Activated T-cell treated with anti-CD3 and anti-CD28 coated beads, Interleukin-2, amount 50 U/mL, for 4 hours (primary cell): ENCODE data around the gene CASP4. TPM values are rescaled to one million over a fixed set of nuclear protein-coding genes. Genes with fewer than 3 reads are reported as not detected.
"Not testable (repeated sequence)": the region's sequence is repeated elsewhere in the genome, so short reads cannot be mapped to it uniquely, and the experiment has no call there.

Experiments used
- ATAC-seq, 2 donors: fragments of 200-7000 bp; cut with Tn5 transposase; one replicate each; pipeline ENCODE4 v1.10.0; 2021
- DNase-seq: peaks from one replicate; pipeline ENCODE4 v3.0.0-alpha.2; 2020
- H3K27me3 Mint-ChIP-seq: one replicate; pipeline ENCODE4 v1.8.0; 2021; ENCODE audit warnings: low read depth, mixed read lengths
- H3K36me3 Mint-ChIP-seq: one replicate; pipeline ENCODE4 v1.8.0; 2022; ENCODE audit warnings: mixed read lengths; ENCODE audit not compliant: insufficient read depth
- H3K4me1 Mint-ChIP-seq: one replicate; pipeline ENCODE4 v1.8.0; 2021; ENCODE audit warnings: low read depth, mixed read lengths
- H3K4me3 Mint-ChIP-seq: one replicate; pipeline ENCODE4 v1.8.0; 2021; ENCODE audit warnings: mild to moderate bottlenecking, moderate library complexity, mixed read lengths
- H3K9me3 Mint-ChIP-seq: one replicate; pipeline ENCODE4 v1.8.0; 2021; ENCODE audit warnings: mixed read lengths
- total RNA-seq, 3 donors: library from RNA; stranded (reverse); gene quantifications; one replicate each; pipeline ENCODE4 v1.2.1, GENCODE V29; 2021

CASP4 gene
- total RNA-seq, 3 donors from 2014 or later = 46.0 to 64.1 (median 59.1) TPM

GRCh38 chr11:104970756-104971155 is 2.4 kb upstream of the CASP4 start:
- H3K36me3 Mint-ChIP-seq = no peaks in the 10 kb centered on the region
- peaks cover 25% of the 10 kb centered on the region for H3K4me1 Mint-ChIP-seq
- H3K4me3 Mint-ChIP-seq = no peak overlapping the region
- no peaks in the 10 kb centered on the region for H3K27me3 Mint-ChIP-seq
- peaks cover 27% of the 10 kb centered on the region for H3K9me3 Mint-ChIP-seq
- DNase-seq (no peak), ATAC-seq (no peak)

GRCh38 chr11:104968856-104969776 is 742 bp upstream of the CASP4 start:
- ATAC-seq (peak in 1 of 2 donors; percentile 19), DNase-seq (no peak)
- Mint-ChIP-seq H3K9me3 (peaks cover 19% of the 10 kb centered on the region), H3K4me3 (peak overlapping the region; percentile 90), H3K4me1 (peaks cover 34% of the 10 kb centered on the region), H3K27me3 (no peaks in the 10 kb centered on the region), H3K36me3 (peaks cover 11% of the 10 kb centered on the region)

DNA sequence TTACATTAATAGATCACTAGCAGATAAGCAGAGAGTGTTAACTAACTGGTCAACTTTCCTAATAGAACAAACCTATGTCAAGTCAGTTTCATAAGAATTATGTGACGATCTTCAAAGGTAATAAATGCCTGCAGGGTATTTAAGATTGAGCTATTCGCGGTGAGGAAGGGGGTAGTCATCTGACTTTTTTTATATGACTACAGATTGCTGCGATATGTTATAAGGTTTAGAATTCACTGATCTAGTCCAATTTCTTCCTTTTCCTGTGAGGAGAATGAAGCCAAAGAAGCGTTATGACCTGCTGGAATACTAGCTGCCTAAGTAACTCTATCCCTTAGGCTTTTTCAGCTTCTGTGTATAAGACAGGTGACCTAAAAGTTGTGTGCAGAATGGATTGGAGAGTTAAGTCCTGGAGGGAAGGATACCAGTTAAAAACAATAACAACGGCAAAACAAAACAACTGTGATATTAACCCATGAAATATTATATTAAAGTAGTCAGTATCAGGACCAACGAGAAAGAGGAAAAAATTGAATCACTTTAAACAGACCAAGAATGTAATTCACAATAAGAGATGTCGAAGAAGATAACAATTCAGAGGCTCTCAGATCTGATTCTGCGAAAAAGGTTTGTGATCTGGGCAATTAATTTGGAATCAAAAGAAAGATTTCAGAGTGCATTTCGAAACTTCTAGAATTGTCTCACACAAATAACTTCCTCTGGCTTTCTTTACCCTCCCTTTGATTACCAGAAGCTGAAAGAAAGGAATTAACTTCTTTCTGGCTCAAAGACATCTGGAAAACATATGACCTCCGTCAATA is 630 bp downstream of the CASP4 start:
- peak overlapping the region; percentile 90 for H3K4me3 Mint-ChIP-seq
- no peak for DNase-seq
- peak in 1 of 2 donors; percentile 52 for ATAC-seq
- H3K27me3 Mint-ChIP-seq = no peaks in the 10 kb centered on the region
- H3K9me3 Mint-ChIP-seq = peaks cover 7% of the 10 kb centered on the region
- peaks cover 21% of the 10 kb centered on the region for H3K36me3 Mint-ChIP-seq
- peaks cover 46% of the 10 kb centered on the region for H3K4me1 Mint-ChIP-seq

GRCh38 chr11:104965735-104966134 is 2.6 kb downstream of the CASP4 start:
- Mint-ChIP-seq H3K27me3 (no peaks in the 10 kb centered on the region), H3K9me3 (no peaks in the 10 kb centered on the region), H3K4me1 (peaks cover 62% of the 10 kb centered on the region), H3K4me3 (peak overlapping the region; percentile 65), H3K36me3 (peaks cover 32% of the 10 kb centered on the region)
- ATAC-seq (no peak), DNase-seq (no peak)

GRCh38 chr11:104964247-104964646 is 4.1 kb downstream of the CASP4 start:
- DNase-seq (no peak), ATAC-seq (no peak)
- peaks cover 32% of the 10 kb centered on the region for H3K36me3 Mint-ChIP-seq
- H3K4me3 Mint-ChIP-seq = no peak overlapping the region
- H3K4me1 Mint-ChIP-seq = peaks cover 72% of the 10 kb centered on the region
- H3K9me3 Mint-ChIP-seq = no peaks in the 10 kb centered on the region
- H3K27me3 Mint-ChIP-seq = no peaks in the 10 kb centered on the region

DNA sequence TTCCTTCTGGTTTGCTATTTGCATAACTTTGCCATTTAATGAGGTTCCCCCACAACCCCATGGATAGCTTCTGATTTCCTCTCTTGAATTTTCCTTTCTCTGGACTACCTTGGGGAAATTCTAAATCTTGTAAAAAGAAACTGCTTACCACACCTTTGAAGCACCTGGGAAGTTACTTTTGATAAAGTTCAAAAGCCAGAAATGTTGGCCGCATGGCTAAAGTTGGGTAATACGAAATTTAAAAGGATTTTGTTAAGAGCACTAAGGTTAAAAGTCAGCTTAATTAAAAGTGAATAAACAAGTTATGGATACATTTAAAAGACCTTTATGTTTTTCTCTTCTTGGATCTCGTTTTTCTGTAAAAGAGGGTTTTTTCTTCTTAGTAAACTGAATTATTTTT is 5.5 kb downstream of the CASP4 start:
- Mint-ChIP-seq H3K4me1 (peaks cover 77% of the 10 kb centered on the region), H3K9me3 (no peaks in the 10 kb centered on the region), H3K36me3 (peaks cover 37% of the 10 kb centered on the region), H3K27me3 (no peaks in the 10 kb centered on the region), H3K4me3 (no peak overlapping the region)
- no peak for ATAC-seq
- no peak for DNase-seq

DNA sequence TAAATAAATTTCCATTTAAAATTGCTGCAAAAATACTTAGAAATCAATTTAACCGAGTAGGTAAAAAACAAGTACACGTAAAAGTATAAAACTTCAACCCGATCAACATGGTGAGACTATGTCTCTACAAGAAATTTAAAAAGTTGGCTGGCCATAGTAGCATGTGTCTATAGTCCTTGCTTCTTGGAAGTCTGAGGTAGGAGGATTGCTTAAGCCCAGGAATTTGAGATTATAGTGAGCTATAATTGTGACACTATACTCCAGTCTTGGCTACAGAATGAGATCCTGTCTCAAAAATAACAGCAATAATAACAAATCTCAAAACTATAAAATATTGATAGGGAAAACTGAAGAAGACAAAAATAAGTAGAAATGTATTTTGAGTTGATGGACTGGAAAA is 11.1 kb downstream of the CASP4 start:
- Mint-ChIP-seq H3K36me3 (peaks cover 39% of the 10 kb centered on the region), H3K4me3 (no peak overlapping the region), H3K27me3 (no peaks in the 10 kb centered on the region), H3K4me1 (peaks cover 66% of the 10 kb centered on the region), H3K9me3 (no peaks in the 10 kb centered on the region)
- ATAC-seq (no peak), DNase-seq (no peak)

DNA sequence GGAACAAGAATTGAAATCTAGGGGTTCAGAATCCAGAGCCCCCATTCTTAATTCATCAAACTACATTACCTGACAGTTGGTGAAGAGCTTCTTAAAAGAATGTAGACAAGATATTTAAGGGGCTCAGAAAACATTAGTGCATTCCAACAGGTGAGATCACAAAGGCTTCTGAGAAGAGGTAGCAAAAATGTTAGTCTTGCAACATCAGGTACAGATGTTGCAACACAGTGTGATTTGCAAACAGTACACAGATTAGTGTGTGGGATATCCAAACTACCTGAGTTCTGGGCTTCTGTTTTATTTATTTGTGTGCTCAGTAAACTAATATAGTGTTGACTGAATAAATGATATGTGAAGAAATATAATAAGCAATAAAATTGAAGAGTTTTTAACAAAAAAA is 11.8 kb downstream of the CASP4 start:
- H3K4me1 Mint-ChIP-seq = peaks cover 59% of the 10 kb centered on the region
- H3K36me3 Mint-ChIP-seq = peaks cover 38% of the 10 kb centered on the region
- no peak overlapping the region for H3K4me3 Mint-ChIP-seq
- no peak for ATAC-seq
- no peaks in the 10 kb centered on the region for H3K9me3 Mint-ChIP-seq
- DNase-seq = no peak
- no peaks in the 10 kb centered on the region for H3K27me3 Mint-ChIP-seq

DNA sequence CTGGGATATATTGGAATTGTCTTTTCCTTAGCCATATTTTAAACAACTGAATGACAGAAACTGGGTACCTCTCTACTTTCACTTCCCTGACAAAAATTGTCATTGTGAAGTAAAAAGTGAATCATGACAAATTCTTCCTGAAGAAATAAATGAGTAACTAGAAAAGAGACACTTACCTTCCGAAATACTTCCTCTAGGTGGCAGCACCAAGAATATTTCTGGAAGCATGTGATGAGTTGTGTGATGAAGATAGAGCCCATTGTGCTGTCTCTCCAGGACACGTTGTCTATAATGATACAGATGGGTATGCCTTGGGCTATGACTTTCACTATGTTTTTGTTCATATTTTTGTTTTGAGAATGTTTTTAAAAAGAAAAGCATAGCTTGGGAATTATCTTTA is 21.5 kb downstream of the CASP4 start:
- peaks cover 15% of the 10 kb centered on the region for H3K4me1 Mint-ChIP-seq
- H3K9me3 Mint-ChIP-seq = no peaks in the 10 kb centered on the region
- H3K27me3 Mint-ChIP-seq = no peaks in the 10 kb centered on the region
- no peak overlapping the region for H3K4me3 Mint-ChIP-seq
- ATAC-seq (peak; percentile 80 to 84), DNase-seq (no peak)
- peaks cover 86% of the 10 kb centered on the region for H3K36me3 Mint-ChIP-seq

DNA sequence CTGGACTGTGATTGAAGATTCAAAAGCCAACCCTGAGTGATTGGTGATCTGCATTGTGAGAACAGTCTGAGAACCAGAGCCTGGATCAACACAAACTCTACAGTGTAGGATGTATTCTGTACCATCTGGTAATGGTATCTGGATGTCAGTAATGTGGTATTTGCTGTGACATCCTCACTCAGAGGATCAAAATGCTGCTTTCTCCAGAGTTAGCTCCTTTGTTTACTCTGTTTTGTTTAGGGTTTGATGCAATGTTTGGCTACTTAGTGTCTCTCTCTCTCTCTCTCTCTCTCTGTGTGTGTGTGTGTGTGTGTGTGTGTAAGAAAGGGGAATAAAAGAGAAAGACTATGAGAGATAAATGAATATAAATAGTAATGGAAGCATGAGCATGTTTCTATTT is 24.3 kb downstream of the CASP4 start:
- no peak for DNase-seq
- Mint-ChIP-seq H3K36me3 (peaks cover 62% of the 10 kb centered on the region), H3K4me1 (peaks cover 11% of the 10 kb centered on the region), H3K4me3 (no peak overlapping the region), H3K9me3 (no peaks in the 10 kb centered on the region), H3K27me3 (no peaks in the 10 kb centered on the region)
- ATAC-seq = no peak

DNA sequence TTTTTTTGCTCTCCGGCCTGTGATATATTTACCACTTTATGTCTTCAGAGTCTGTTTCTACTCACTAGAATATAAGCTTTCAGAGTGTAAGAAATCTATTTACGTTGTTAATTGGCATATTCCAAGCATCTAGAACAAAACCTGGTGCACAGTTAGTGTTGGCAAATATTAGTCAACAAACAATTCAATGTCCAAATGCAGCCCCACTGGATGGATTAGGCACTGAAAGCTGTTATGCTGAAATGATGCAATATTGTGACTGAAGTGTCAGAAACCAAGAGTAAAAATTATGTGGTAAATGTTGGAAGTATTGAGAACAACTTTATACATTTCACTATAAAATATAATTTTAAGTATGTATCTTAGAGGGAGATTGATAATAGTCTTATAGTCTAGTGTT is 24.8 kb downstream of the CASP4 start:
- no peaks in the 10 kb centered on the region for H3K9me3 Mint-ChIP-seq
- H3K4me1 Mint-ChIP-seq = peaks cover 11% of the 10 kb centered on the region
- no peak overlapping the region for H3K4me3 Mint-ChIP-seq
- H3K27me3 Mint-ChIP-seq = no peaks in the 10 kb centered on the region
- H3K36me3 Mint-ChIP-seq = peaks cover 57% of the 10 kb centered on the region
- DNase-seq (no peak), ATAC-seq (no peak)

GRCh38 chr11:104934594-104934993 is 33.8 kb downstream of the CASP4 start:
- no peak for ATAC-seq
- H3K4me3 Mint-ChIP-seq = peak overlapping the region; percentile 11
- H3K4me1 Mint-ChIP-seq = peaks cover 39% of the 10 kb centered on the region
- no peaks in the 10 kb centered on the region for H3K27me3 Mint-ChIP-seq
- no peak for DNase-seq
- H3K9me3 Mint-ChIP-seq = peaks cover 12% of the 10 kb centered on the region
- peaks cover 4% of the 10 kb centered on the region for H3K36me3 Mint-ChIP-seq

DNA sequence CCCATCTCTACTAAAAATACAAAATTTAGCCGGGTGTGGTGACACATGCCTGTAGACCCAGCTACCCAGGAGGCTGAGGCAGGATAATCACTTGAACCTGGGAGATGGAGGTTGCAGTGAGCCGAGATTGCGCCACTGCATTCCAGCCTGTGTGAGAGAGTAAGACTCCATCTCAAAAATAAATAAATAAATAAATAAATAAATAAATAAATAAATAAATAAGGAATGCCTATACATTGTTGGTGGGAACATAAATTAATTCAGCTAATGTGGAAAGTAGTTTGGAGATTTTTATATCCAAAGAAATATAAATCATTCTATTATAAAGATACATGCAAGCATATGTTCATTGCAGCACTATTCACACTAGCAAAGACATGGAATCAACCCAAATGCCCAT is 34.3 kb downstream of the CASP4 start:
- not testable (repeated sequence) for DNase-seq, ATAC-seq, H3K4me3 Mint-ChIP-seq, H3K27me3 Mint-ChIP-seq, H3K36me3 Mint-ChIP-seq
- Mint-ChIP-seq H3K4me1 (peaks cover 39% of the 10 kb centered on the region), H3K9me3 (peaks cover 16% of the 10 kb centered on the region)

DNA sequence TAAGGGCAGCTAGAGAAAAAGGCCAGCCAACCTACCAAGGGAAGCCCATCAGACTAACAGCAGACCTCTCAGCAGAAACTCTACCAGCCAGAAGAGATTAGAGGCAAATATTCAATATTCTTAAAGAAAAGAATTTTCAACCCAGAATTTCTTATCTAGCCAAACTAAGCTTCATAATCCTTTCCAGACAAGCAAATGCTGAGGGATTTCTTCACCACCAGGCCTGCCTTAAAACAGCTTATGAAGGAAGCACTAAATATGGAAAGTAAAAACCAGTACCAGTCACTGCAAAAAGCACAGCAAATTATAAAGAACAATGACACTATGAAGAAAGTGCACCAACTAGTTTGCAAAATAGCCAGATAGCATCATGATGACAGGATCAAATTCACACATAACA is 39.6 kb downstream of the CASP4 start:
- peaks cover 28% of the 10 kb centered on the region for H3K9me3 Mint-ChIP-seq
- no peaks in the 10 kb centered on the region for H3K27me3 Mint-ChIP-seq
- ATAC-seq (no peak), DNase-seq (no peak)
- peaks cover 17% of the 10 kb centered on the region for H3K4me1 Mint-ChIP-seq
- H3K4me3 Mint-ChIP-seq = no peak overlapping the region
- H3K36me3 Mint-ChIP-seq = peaks cover 14% of the 10 kb centered on the region
